Stimulated activated CD8-positive, alpha-beta memory T cell treated with anti-CD3 and anti-CD28 coated beads, Interleukin-4, amount 100 ng/mL, for 1 hour (primary cell): ENCODE results near the gene ZNRF3.
"Not testable (repeated sequence)": the region's sequence is repeated elsewhere in the genome, so short reads cannot be mapped to it uniquely, and the experiment has no call there.

Experiments used
- DNase-seq, 2 donors: peaks; one replicate each; pipeline ENCODE4 v3.0.0-alpha.2; 2020; ENCODE audit warnings: low read depth in 2 of 2, low spot score in 1 of 2

ZNRF3 gene

GRCh38 chr22:28906312-28906711 is 22.9 kb downstream of the ZNRF3 start:
- DNase-seq: no peak

- no peak for DNase-seq
These were observed 24.1 kb downstream of the ZNRF3 start for GRCh38 chr22:28907311-28908008.

GRCh38 chr22:28908810-28909209 is 25.4 kb downstream of the ZNRF3 start:
- not testable (repeated sequence) for DNase-seq

- DNase-seq: no peak
These were observed 26.0 kb downstream of the ZNRF3 start for GRCh38 chr22:28909375-28909774.

- DNase-seq: no peak
These were observed 27.4 kb downstream of the ZNRF3 start for GRCh38 chr22:28910569-28911303.

GRCh38 chr22:28911304-28911690 is 27.9 kb downstream of the ZNRF3 start:
- DNase-seq: no peak

- DNase-seq: no peak
These were observed 28.7 kb downstream of the ZNRF3 start for GRCh38 chr22:28911777-28912669.

GRCh38 chr22:28914201-28914600 is 30.8 kb downstream of the ZNRF3 start:
- no peak for DNase-seq

- DNase-seq: no peak
These were observed 32.6 kb downstream of the ZNRF3 start for GRCh38 chr22:28915969-28916368.

GRCh38 chr22:28917747-28918549 is 34.6 kb downstream of the ZNRF3 start:
- no peak for DNase-seq

GRCh38 chr22:28918550-28919271 is 35.3 kb downstream of the ZNRF3 start:
- DNase-seq: no peak

GRCh38 chr22:28920757-28921584 is 37.6 kb downstream of the ZNRF3 start:
- DNase-seq: no peak

GRCh38 chr22:28921585-28921879 is 38.2 kb downstream of the ZNRF3 start:
- DNase-seq: no peak

GRCh38 chr22:28922540-28923244 is 39.3 kb downstream of the ZNRF3 start:
- DNase-seq: no peak

- no peak for DNase-seq
These were observed 40.7 kb downstream of the ZNRF3 start for GRCh38 chr22:28923826-28924732.

GRCh38 chr22:28925916-28926315 is 42.5 kb downstream of the ZNRF3 start:
- no peak for DNase-seq

- DNase-seq: no peak
These were observed 44.3 kb downstream of the ZNRF3 start for GRCh38 chr22:28927630-28928029.

GRCh38 chr22:28929197-28929596 is 45.8 kb downstream of the ZNRF3 start:
- DNase-seq: no peak
